ENCODE results near the gene CNDP2.
"Not testable (repeated sequence)": the region's sequence is repeated elsewhere in the genome, so short reads cannot be mapped to it uniquely, and the experiment has no call there.

Gene CNDP2

DNA sequence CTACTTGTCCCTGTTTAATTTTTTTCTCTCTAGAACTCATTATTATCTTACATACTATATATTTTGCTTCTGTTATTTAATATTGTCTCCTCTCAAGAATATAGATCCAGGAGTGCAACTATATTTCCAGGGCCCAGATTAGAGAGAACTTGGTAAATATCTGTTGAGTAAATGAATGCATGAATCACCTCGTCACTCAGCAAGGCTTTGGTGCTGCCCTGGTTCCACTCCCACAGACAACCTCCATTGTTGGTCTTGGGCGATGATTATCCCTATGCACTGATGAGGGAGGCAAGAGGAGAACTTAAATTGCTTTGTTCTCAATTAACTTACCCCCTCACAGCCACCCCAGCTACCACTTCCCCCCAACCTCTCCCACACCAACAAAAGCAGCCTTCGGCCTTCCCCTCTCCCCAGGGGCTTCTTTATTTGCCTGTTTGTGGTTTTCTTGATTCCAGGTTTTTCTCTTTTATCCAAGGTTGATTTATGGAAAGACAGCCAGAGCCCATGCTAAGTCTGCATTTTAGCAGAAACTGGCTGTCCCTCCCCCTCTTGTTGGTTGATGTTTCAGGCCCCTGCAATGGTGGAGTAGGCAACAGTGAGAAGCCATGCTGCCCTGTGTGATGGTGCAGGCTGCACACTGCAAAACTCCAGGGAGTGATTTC is 22.1 kb upstream of the CNDP2 start:
- DNase-seq, result no peak

DNA sequence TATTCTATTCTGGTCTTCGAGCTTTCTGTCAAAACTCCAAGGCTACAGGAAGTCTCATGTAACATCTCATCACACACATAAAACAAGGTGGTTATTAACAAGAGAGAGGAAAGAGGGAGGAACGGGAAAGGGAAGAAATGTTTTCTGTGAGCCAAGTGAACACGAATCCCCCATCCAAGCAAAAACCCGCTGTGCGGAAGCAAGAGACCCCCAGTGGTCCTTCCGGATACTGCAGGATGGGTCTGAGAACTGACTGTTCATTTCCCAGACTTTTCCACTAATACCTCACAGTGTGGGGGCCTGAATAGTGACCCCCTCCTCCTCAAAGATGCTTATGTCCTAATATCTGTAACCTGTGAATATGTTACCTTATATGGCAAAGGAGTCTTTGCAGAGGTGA is 20.0 kb upstream of the CNDP2 start:
- DNase-seq, result no peak

- no peak for DNase-seq
Measured at GRCh38 chr18:74477771-74478170, 18.4 kb upstream of the CNDP2 start.

DNA sequence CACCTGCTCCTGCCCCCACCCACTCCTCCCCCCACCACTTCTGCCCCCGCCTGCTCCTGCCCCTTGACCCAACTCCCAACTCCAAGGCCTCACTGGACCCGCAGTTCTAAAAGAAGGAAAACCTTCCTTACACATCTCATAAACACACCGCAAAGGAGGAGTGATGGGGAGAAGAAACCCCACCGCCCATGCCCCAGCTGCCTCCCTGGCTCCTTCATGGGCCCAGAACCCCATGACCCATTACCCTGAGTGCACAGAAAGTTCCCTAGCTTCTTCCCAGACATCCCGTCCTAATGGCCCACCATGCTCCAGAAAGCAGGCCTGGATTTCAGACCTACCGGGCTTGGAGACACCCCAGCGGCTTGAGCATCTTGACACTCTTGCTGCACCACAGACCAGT is 17.8 kb upstream of the CNDP2 start:
- DNase-seq, result no peak

- no peak for DNase-seq
Measured at GRCh38 chr18:74478880-74479279, 17.3 kb upstream of the CNDP2 start.

GRCh38 chr18:74479486-74480148 is 16.5 kb upstream of the CNDP2 start:
- DNase-seq, result no peak

DNA sequence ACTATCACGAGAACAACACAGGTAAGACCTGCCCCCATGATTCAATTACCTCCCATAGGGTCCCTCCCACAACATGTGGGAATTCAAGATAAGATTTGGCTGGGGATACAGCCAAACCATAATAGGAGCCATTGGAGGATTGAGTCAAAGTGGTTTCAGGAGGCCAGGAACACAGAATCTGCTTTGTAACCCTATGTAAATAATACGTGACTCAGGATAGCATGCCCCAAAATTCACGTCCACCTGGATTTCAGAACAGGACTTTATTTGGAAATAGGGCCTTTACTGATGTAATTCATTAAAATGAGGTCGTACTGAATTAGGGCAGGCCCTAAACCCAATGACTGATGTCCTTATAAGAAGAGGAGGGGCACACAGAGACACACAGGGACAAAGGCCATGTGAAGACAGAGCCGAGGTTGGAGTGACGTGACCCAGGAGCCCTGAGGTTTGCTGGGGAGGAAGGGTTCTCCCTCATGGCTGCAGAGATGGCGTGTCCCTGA is 16.0 kb upstream of the CNDP2 start:
- no peak for DNase-seq

DNA sequence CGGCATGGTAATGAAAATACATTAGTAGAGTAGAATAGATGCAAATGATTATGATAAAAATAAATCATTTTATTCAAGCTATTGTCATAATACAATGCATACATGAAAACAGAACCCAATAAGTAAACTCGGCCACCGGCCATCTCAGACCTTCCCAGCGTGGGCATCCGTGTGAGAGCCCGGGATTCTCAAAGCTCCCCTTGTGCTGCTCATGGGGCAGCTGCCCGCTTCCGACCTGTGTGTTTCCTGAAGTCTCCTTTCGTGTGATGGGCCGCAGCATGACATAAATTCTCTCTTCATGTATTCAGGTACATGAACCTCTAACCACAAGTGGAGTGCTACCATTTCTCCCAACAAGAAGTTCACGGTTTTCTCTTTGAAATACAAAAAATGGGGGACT is 13.5 kb upstream of the CNDP2 start:
- DNase-seq, result no peak

DNA sequence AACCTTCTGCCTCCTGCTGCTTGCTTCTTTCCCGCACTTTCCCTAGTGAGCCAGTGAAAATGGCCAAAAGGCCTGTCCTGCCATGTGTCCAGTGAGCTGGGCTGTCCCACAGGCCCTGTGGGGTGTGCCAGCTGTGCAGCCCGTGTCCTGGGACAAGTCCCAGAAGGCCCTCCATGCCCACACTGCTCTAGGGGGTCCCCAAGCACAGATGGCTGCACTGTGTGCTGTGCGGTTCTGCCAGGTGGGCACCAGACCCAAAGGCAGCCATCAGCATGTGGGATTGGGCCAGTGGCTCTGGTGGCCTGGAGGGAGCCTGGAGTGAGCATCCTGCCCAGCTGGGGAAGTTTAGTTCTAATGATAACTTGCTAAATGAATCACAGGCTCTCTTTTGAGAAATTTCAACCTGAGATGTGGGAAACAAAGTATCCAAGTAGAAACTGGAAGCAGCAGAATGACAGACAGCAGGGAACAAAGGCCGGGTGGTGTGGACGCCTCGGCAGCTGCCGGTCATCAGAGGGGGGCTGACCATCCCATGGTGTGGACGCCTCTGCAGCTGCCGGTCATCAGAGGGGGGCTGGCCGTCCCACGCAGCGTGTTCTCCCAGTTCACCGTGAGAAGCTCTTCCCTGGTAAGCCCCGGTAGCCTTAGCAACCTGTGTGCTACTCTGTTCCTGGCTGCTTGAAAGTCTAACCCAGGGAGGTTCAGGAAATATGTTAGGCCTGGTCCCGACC is 9.9 kb upstream of the CNDP2 start:
- DNase-seq, result no peak

- DNase-seq, result no peak
Measured at GRCh38 chr18:74488354-74488753, 7.8 kb upstream of the CNDP2 start.

DNA sequence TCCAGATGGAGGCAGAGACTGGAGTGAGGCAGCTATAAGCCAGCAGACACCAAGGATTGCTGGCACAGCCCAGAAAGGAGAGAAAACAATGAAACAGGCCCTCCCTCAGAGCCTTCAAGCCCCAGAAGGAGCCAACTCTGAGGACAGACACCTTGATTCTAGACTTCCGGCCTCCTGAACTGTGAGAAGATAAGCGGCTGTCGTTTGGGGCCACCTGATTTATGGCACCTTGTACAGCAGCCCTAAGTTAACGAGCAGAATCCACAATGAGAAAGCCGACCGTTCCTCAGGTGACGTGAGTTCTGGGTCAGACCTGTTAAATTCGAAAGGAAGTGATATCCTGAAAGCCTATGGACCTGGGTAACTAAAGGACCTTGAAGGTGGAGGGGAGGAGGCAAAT is 7.3 kb upstream of the CNDP2 start:
- DNase-seq, result no peak

GRCh38 chr18:74489676-74490075 is 6.5 kb upstream of the CNDP2 start:
- DNase-seq, result no peak

- no peak for DNase-seq
Measured at GRCh38 chr18:74492259-74492658, 3.9 kb upstream of the CNDP2 start.

DNA sequence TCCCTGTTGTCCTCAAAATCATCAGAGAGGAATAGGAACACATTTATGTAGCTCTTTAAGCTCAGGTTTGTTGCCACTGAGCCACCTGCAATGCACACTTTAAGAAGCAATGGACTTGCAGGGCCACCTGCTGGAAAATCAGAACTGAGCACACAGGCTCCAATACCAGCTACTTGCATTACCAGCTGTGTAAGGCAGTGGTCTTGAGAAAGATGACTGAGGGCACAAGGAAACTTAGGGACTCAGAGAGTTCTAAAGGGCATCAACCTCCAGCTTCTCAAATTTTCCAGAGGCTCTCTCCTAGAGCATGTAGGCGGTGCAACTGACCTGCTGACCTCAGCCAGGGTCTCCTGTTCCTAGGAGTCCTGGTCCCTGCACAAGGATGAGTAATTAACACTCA is 2.5 kb upstream of the CNDP2 start:
- no peak for DNase-seq

DNA sequence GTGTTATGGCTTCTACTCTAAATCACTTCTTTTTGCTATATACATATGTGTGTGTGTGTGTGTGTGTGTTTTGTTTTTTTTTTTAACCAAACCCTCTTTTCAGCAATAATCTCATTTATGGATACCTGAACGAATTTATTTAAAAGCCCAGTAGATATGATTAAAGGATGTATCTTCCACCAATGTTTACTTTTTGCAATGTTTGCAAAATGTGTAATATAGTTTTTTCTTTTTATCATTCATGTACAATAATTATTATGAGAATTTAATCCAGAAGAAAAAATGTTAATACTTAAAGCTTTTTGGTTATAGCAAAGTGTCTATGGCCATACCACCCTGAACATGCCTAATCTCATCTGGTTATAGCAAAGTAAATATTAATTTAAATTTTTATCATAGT is 1.6 kb upstream of the CNDP2 start:
- no peak for DNase-seq

DNA sequence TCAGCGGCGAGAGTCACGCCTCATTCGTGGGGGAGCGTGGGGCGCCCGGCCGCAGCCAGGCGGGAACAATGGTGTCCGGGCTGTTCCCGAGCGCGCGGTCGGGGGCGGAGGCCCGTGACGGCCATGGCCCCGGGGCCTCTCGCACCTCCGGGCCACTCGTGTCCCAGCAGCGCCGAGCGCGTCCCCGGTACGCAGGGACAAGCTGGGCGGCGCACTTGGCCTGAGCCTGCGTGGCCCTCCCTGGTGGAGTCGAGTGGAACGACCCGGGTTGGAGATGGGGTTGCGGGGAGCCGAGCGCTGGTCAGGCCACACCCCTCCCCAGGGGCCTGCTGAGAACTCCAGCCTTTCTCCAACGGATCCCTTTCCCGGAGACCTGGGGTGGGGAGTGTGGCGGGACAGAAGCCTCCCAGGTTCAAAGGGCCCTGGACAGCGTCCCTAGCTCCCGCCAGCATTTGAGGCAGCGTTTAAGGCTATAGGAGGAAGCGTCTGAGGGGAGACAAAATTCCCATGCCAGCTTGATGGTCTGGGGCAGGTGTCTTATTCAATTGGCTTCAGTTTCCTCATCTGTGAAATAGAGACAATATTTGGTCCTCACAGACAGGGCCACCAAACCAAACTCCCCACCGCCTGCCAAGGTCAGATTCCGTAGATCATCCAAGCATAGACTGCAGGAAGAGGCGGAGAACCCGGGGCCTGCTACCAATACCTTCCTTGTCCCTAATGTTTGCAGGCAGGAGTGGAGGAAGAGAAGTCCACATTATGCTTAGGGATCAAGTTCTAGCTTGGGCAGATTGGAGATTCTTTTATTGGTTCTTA is 553 bp downstream of the CNDP2 start:
- no peak for DNase-seq

DNA sequence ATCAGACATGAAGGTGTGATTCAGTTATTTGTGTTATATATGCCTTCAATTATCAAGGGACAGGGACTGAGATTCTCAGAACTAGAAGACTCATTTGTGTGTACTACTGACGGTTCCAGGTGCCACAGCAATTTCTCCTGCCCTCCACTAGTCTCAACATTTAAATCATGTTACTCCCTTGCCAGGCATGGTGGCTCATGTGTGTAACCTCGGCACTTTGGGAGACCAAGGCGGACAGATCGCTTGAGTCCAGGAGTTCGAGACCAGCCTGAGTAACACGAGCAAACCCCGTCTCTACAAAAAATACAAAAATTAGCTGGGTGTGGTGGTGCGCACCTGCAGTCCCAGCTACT is 1.1 kb downstream of the CNDP2 start:
- no peak for DNase-seq

DNA sequence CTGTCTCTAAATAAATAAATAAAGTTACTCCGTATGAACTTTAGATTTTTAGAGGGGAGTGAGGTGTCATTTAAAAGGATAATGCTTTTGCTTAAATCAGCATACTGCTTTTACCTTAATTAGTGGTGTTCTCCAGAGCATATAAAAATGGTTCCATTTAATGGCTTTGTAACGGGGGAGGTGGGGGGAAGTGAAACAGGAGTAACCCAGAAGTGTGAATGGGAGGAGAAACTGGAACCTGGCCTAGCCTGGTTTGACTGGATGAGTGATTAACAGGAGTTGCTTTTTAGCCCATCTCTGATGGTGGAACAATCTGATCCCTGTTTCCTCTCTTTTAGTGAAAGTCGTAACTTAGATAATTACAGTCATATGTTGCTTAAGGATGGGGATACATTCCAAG is 1.6 kb downstream of the CNDP2 start:
- DNase-seq, result no peak

DNA sequence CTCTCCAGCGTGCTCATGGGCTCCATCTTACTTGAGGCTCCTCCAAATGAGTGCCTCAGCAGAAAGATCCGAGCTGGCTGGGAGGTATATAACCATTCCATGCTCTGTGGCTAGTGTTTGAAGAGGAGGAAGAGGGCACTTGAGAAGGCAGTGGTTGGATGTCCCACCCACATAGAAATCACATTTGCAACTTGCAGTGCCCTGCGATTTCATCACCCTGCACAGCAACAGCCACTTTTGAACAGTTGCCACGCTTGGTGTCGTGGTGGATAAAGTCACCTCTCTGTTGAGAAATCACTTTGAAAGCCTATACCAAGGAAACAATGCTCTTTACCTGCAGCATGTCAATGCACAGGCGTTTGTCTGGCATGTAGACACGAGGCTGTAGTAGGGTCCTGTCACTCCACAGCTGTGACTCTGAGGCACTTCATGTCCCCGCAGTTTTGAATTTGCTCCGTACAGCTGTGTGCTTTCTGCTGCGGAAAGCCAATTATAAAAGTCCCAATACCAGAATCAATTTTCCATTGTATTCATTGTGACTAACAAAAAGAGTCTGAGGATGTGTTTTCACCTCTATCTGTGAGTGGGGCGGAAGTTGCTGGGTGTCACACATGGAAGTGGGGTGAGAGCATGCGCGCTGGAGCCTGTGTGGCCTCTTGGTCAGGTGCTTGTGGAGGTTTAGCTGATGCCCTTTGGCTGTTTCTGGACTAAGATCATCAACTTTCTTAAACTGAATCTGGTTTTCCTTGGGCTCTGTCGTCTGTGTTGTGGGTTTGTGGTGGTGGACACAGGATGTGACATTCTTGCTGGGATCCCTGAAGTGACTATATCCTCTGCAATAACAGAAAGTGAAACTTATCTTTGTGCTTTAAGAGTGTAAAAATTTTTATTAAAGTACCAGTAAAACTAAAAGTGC is 2.8 kb downstream of the CNDP2 start:
- no peak for DNase-seq

DNA sequence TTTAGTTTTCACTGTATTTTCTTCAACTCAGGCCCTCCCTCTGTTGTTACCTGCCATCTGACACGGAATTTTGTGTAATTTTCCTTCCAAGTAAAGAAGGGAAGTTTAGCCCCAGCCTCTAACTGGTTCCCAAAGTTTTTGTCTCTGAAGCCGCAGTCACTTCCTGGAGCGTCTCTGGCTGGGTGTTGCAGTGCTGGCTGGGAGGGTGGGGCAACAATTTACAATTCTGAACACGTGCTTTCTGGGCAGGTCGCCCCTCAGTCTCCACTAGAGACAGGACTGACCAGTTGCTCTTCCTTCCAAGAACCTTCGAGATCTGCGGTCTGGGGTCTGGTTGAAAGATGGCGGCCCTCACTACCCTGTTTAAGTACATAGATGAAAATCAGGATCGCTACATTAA is 3.5 kb downstream of the CNDP2 start:
- DNase-seq, result no peak

DNA sequence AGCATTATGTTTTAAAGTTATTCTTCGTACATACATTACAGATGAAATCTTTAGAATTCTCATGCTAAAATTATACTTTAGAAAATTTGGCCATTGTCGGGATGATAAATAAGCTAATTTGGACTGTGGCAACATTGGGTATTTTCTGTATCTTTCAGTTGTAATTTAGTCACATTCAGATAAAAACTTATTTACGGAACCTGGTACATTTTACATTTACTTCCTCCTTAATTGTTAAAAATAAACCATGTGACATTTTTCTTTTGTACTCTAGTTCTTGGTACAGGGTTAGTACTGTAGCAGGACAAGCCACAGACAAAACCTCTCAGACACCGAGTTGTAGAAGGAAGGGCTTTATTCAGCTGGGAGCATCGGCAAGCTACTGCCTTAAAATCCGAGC is 4.2 kb downstream of the CNDP2 start:
- DNase-seq, result no peak

DNA sequence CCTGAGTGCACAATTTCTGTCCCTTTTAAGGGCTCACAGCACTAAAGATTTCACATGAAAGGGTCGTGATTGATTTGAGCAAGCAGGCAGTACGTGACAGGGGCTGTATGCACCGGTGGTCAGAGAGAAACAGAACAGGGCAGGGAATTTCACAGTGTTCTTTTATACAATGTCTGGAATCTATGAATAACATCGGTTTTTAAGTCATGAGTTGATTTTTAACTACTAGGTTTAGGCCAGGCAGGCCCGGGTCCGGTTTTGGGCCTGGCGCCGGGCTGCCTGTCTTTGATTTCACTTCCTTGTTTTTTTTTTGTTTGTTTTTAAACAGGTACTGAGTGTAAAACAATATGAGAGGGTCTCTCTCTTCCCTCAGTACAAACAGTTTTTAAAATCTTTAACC is 4.6 kb downstream of the CNDP2 start:
- DNase-seq, result not testable (repeated sequence)
